Tracheal epithelial cell (primary cell): ENCODE data around the gene SLC34A1. TPM values are rescaled to one million over a fixed set of nuclear protein-coding genes. Genes with fewer than 3 reads are reported as not detected.

Experiments
- total RNA-seq: library from RNA; depleted of rRNA; stranded (reverse); fragments of >200 nt; gene quantifications from 2 replicates; pipeline ENCODE4 v1.2.1, GENCODE V29; 2014

SLC34A1 gene
- 0.43 TPM in 1 of 2 replicates, not detected in the other for total RNA-seq

GRCh38 chr5:177384134-177384533 lies at the start of gene SLC34A1:
Gene SLC34A1, plus strand, starts transcription at chr5:177384434. Its CDS starts 1,308 bp downstream, at chr5:177385742.

GRCh38 chr5:177351392-177352329 lies 32.6 kb upstream of the SLC34A1 start, which contains the start of gene LMAN2:
Gene LMAN2, minus strand, starts transcription at chr5:177351668. Its CDS starts 21 bp downstream, at chr5:177351647.

GRCh38 chr5:177357459-177358351 lies 26.5 kb upstream of the SLC34A1 start, which contains the start of gene RGS14:
Gene RGS14, plus strand, starts transcription at chr5:177357924. Its CDS starts 101 bp downstream, at chr5:177358025.

GRCh38 chr5:177399997-177400868 lies 16.0 kb downstream of the SLC34A1 start, which contains the start of gene PFN3:
Gene PFN3, minus strand, starts transcription at chr5:177400661. Its CDS starts 85 bp downstream, at chr5:177400576.

GRCh38 chr5:177409043-177409801 lies 25.0 kb downstream of the SLC34A1 start, which contains the start of gene F12:
Gene F12, minus strand, starts transcription at chr5:177409564. Its CDS starts 37 bp downstream, at chr5:177409527.

GRCh38 chr5:177426566-177427210 lies 42.5 kb downstream of the SLC34A1 start, which contains the start of gene GRK6:
Gene GRK6, plus strand, starts transcription at chr5:177426676. Its CDS starts 170 bp downstream, at chr5:177426846.

GRCh38 chr5:177446200-177447065 lies 62.2 kb downstream of the SLC34A1 start, which contains the start of gene PRR7:
Gene PRR7, plus strand, starts transcription at chr5:177446814. Its CDS starts 8,254 bp downstream, at chr5:177455068.

Other genes with a start within 250 kb of the SLC34A1 start
- gene RAB24, start 80.7 kb upstream of the SLC34A1 start, total RNA-seq = 8.1 and 14.0 TPM in 2 replicates
- gene PRELID1, start 80.6 kb upstream of the SLC34A1 start, total RNA-seq = 99.7 and 130 TPM in 2 replicates
- 2.7 and 3.2 TPM in 2 replicates for gene MXD3, start 72.5 kb upstream of the SLC34A1 start, total RNA-seq
- 295 and 378 TPM in 2 replicates for gene LMAN2, start 32.8 kb upstream of the SLC34A1 start, total RNA-seq
- gene RGS14, start 26.5 kb upstream of the SLC34A1 start, total RNA-seq = 8.2 and 15.1 TPM in 2 replicates
- gene PFN3, start 16.2 kb downstream of the SLC34A1 start, total RNA-seq = not detected in 2 replicates
- gene F12, start 25.1 kb downstream of the SLC34A1 start, total RNA-seq = 13.2 and 15.9 TPM in 2 replicates
- gene GRK6, start 42.2 kb downstream of the SLC34A1 start, total RNA-seq = 19.4 and 32.8 TPM in 2 replicates
- gene PRR7, start 62.4 kb downstream of the SLC34A1 start, total RNA-seq = 5.3 and 10.0 TPM in 2 replicates
- gene DBN1, start 89.2 kb downstream of the SLC34A1 start, total RNA-seq = 39.6 and 130 TPM in 2 replicates
- gene PDLIM7, start 113.2 kb downstream of the SLC34A1 start, total RNA-seq = 25.8 and 86.8 TPM in 2 replicates
- gene DOK3, start 125.4 kb downstream of the SLC34A1 start, total RNA-seq = 0.85 and 1.7 TPM in 2 replicates
- gene DDX41, start 132.5 kb downstream of the SLC34A1 start, total RNA-seq = 65.9 and 106 TPM in 2 replicates
- 9.8 and 14.2 TPM in 2 replicates for gene FAM193B, start 170.1 kb downstream of the SLC34A1 start, total RNA-seq
- 121 and 141 TPM in 2 replicates for gene TMED9, start 207.8 kb downstream of the SLC34A1 start, total RNA-seq
- gene B4GALT7, start 215.7 kb downstream of the SLC34A1 start, total RNA-seq = 24.7 and 53.7 TPM in 2 replicates